ENCODE data around the gene PCNX3.

Gene PCNX3

DNA sequence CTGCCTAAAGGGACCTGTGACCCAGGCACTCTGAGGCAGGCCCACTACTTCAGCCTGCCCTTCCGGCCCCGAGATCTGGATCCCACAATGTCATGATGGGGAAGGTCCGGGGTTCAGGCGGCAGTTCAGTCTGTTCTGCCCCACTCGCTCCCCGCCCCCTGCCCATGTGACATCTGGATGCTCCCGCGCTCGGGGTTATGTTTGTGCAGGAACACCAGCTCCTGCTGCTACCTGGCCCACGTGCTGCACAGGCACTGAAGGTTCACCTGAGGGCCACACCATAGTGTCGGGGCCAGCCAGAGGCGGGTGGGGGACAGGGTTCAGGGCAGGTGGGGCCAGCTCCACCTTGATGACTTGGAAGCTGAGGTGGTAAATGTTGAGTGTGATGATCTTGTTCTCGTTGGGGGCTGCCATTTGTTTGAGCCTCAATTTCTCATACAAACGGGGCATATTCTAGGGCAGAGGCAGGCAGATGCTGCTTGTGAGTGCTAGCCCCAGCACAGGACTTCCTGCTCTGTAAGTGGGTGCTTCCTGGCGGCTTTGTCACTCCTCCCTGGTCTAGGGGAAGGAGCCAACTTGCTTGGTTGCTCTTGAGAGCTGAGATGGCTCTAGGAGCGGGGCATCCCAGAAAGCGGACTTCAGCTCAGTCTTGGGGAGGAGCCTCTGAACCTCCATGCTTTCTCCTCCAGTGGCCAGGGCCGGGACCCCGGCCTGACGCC is 18.0 kb downstream of the PCNX3 start:
- in situ Hi-C loops (cut with MboI; ENCODE audit: low pct_unique_long_range_greater_than_20kb, low sequenced_read_pairs, unreplicated experiment): no loop called here
- TF ChIP-seq, protein P1, sequence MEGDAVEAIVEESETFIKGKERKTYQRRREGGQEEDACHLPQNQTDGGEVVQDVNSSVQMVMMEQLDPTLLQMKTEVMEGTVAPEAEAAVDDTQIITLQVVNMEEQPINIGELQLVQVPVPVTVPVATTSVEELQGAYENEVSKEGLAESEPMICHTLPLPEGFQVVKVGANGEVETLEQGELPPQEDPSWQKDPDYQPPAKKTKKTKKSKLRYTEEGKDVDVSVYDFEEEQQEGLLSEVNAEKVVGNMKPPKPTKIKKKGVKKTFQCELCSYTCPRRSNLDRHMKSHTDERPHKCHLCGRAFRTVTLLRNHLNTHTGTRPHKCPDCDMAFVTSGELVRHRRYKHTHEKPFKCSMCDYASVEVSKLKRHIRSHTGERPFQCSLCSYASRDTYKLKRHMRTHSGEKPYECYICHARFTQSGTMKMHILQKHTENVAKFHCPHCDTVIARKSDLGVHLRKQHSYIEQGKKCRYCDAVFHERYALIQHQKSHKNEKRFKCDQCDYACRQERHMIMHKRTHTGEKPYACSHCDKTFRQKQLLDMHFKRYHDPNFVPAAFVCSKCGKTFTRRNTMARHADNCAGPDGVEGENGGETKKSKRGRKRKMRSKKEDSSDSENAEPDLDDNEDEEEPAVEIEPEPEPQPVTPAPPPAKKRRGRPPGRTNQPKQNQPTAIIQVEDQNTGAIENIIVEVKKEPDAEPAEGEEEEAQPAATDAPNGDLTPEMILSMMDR (IDR thresholded peaks at IDR 0.05; ENCODE audit: extremely low read depth, insufficient read depth, missing control alignments): no peak
- no peak for DNase-seq (ENCODE audit: low spot score)

GRCh38 chr11:65634109-65634436 is 18.5 kb downstream of the PCNX3 start:
- in situ Hi-C loops (cut with MboI; ENCODE audit: low pct_unique_long_range_greater_than_20kb, low sequenced_read_pairs, unreplicated experiment): no loop called here
- no peak for DNase-seq (ENCODE audit: low spot score)
- TF ChIP-seq, protein P1 (IDR thresholded peaks at IDR 0.05; ENCODE audit: extremely low read depth, insufficient read depth, missing control alignments): no peak

GRCh38 chr11:65634440-65634839 is 18.9 kb downstream of the PCNX3 start:
- no peak for DNase-seq (ENCODE audit: low spot score)
- TF ChIP-seq, protein P1 (IDR thresholded peaks at IDR 0.05; ENCODE audit: extremely low read depth, insufficient read depth, missing control alignments): no peak
- in situ Hi-C loops (cut with MboI; ENCODE audit: low pct_unique_long_range_greater_than_20kb, low sequenced_read_pairs, unreplicated experiment): no loop called here

DNA sequence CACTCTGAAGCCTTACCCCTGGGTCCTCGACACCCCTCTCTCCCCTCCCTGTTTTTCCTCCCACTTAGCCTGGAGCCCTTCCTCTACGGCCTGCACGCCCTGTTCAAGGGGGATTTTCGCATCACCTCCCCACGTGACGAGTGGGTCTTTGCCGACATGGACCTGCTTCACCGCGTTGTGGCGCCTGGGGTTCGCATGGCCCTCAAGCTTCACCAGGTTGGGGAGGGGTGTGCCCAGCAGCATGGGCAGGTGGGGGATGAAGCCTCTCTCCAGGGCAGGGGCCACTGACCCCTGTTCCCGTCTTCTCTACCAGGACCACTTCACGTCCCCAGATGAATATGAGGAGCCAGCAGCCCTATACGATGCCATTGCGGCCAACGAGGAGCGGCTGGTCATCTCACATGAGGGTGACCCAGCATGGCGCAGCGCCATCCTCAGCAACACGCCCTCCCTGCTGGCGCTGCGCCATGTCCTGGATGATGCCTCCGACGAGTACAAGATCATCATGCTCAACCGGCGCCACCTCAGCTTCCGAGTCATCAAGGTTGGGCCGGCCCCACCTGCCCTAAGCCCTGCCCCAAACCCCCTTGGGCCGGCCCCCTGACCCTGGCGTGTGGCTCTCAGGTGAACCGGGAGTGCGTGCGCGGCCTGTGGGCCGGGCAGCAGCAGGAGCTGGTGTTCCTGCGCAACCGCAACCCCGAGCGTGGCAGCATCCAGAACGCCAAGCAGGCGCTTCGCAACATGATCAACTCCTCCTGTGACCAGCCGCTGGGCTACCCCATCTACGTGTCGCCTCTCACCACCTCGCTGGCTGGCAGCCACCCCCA is 19.5 kb downstream of the PCNX3 start:
- no peak for DNase-seq (ENCODE audit: low spot score)
- TF ChIP-seq, protein P1 (IDR thresholded peaks at IDR 0.05; ENCODE audit: extremely low read depth, insufficient read depth, missing control alignments): no peak
- in situ Hi-C loops (cut with MboI; ENCODE audit: low pct_unique_long_range_greater_than_20kb, low sequenced_read_pairs, unreplicated experiment): no loop called here

GRCh38 chr11:65636108-65637031 is 20.8 kb downstream of the PCNX3 start:
- TF ChIP-seq, protein P1 (IDR thresholded peaks at IDR 0.05; ENCODE audit: extremely low read depth, insufficient read depth, missing control alignments): no peak
- DNase-seq (ENCODE audit: low spot score): no peak
- in situ Hi-C loops (cut with MboI; ENCODE audit: low pct_unique_long_range_greater_than_20kb, low sequenced_read_pairs, unreplicated experiment): no loop called here

DNA sequence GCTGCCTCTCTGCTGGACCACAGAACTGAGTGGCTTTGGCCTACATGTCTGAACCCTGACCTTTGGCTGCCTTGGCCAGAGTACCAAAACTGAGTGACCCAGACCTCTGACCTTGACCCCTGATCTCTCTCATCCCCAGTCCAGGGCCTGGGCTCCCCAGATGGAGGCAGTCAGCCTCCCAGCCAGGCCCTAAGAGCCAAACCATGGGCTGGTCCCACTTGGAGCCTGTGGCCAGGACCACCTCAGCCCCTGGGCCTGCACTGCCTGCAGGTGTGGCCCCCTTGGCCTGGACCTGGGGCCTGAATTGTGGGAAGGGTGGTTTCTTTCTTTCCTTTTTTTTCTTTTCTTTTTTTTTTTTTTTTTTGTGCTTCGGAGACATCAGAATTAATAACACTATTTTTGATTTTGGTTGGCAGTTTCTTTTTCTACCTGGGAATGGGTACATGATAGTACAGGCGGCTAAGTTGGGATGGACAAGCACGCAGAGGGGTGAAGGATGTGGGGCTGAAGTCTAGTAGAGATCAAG is 21.5 kb downstream of the PCNX3 start:
- in situ Hi-C loops (cut with MboI; ENCODE audit: low pct_unique_long_range_greater_than_20kb, low sequenced_read_pairs, unreplicated experiment): no loop called here
- no peak for DNase-seq (ENCODE audit: low spot score)
- TF ChIP-seq, protein P1 (IDR thresholded peaks at IDR 0.05; ENCODE audit: extremely low read depth, insufficient read depth, missing control alignments): no peak
